Measurements from ENCODE around the gene SERPINA1. TPM values are rescaled to one million over a fixed set of nuclear protein-coding genes. Genes with fewer than 3 reads are reported as not detected.

SERPINA1 gene
- total RNA-seq, 1 donor, result 453 TPM

DNA sequence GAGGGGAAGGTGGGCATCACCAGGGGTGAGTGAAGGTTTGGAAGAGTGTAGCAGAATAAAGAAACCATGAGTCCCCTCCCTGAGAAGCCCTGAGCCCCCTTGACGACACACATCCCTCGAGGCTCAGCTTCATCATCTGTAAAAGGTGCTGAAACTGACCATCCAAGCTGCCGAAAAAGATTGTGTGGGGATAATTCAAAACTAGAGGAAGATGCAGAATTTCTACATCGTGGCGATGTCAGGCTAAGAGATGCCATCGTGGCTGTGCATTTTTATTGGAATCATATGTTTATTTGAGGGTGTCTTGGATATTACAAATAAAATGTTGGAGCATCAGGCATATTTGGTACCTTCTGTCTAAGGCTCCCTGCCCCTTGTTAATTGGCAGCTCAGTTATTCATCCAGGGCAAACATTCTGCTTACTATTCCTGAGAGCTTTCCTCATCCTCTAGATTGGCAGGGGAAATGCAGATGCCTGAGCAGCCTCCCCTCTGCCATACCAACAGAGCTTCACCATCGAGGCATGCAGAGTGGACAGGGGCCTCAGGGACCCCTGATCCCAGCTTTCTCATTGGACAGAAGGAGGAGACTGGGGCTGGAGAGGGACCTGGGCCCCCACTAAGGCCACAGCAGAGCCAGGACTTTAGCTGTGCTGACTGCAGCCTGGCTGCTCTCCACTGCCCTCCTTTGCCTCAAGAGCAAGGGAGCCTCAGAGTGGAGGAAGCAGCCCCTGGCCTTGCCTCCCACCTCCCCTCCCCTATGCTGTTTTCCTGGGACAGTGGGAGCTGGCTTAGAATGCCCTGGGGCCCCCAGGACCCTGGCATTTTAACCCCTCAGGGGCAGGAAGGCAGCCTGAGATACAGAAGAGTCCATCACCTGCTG, 7.0 kb downstream of the SERPINA1 start:
- Histone ChIP-seq H3K27me3 (ENCODE audit: insufficient read depth, low read length) (no peaks in the 10 kb centered on the region), H3K9me3 (ENCODE audit: low read depth, low read length) (no peaks in the 10 kb centered on the region), H3K4me3 (ENCODE audit: low read length) (no peak overlapping the region), H3K4me1 (ENCODE audit: insufficient read depth, low read length) (peaks cover 35% of the 10 kb centered on the region)

GRCh38 chr14:94380225-94381148, 7.9 kb downstream of the SERPINA1 start:
- Histone ChIP-seq H3K4me3 (ENCODE audit: low read length) (no peak overlapping the region), H3K4me1 (ENCODE audit: insufficient read depth, low read length) (peaks cover 26% of the 10 kb centered on the region), H3K27me3 (ENCODE audit: insufficient read depth, low read length) (no peaks in the 10 kb centered on the region), H3K9me3 (ENCODE audit: low read depth, low read length) (no peaks in the 10 kb centered on the region)

GRCh38 chr14:94379291-94380224, 8.8 kb downstream of the SERPINA1 start:
- no peaks in the 10 kb centered on the region for H3K27me3 ChIP-seq (ENCODE audit: insufficient read depth, low read length)
- no peaks in the 10 kb centered on the region for H3K9me3 ChIP-seq (ENCODE audit: low read depth, low read length)
- H3K4me1 ChIP-seq (ENCODE audit: insufficient read depth, low read length), result peaks cover 16% of the 10 kb centered on the region
- no peak overlapping the region for H3K4me3 ChIP-seq (ENCODE audit: low read length)

GRCh38 chr14:94378527-94379290, 9.7 kb downstream of the SERPINA1 start:
- Histone ChIP-seq H3K27me3 (ENCODE audit: insufficient read depth, low read length) (no peaks in the 10 kb centered on the region), H3K4me1 (ENCODE audit: insufficient read depth, low read length) (peaks cover 8% of the 10 kb centered on the region), H3K4me3 (ENCODE audit: low read length) (no peak overlapping the region), H3K9me3 (ENCODE audit: low read depth, low read length) (no peaks in the 10 kb centered on the region)

DNA sequence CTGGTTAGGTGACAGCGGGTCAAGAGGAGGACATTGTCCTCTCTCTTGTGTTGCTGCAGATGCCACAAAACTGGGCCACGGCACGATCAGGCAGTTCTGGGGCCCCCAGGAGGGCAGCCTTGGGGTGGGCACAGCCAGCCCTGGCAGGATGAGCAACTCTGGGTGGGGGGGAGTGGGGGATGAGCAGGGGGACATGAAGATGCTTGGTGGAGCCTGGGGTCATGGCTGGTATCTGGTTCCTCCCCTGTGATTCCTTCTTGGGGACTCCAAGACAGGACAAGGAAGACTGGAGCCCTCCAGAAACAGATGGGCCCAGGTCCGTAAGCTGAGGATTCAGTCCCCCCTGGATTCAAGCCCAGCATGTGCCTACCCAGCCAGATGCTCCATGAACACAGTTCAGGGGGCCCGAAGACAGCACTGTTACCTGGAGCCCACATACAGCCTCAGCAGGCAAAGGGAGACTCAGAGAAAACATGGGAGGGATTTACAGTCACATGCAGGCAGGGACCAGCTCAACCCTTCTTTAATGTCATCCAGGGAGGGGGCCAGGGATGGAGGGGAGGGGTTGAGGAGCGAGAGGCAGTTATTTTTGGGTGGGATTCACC, 10.4 kb downstream of the SERPINA1 start:
- no peaks in the 10 kb centered on the region for H3K27me3 ChIP-seq (ENCODE audit: insufficient read depth, low read length)
- no peak overlapping the region for H3K4me3 ChIP-seq (ENCODE audit: low read length)
- H3K9me3 ChIP-seq (ENCODE audit: low read depth, low read length), result no peaks in the 10 kb centered on the region
- H3K4me1 ChIP-seq (ENCODE audit: insufficient read depth, low read length), result peaks cover 3% of the 10 kb centered on the region

DNA sequence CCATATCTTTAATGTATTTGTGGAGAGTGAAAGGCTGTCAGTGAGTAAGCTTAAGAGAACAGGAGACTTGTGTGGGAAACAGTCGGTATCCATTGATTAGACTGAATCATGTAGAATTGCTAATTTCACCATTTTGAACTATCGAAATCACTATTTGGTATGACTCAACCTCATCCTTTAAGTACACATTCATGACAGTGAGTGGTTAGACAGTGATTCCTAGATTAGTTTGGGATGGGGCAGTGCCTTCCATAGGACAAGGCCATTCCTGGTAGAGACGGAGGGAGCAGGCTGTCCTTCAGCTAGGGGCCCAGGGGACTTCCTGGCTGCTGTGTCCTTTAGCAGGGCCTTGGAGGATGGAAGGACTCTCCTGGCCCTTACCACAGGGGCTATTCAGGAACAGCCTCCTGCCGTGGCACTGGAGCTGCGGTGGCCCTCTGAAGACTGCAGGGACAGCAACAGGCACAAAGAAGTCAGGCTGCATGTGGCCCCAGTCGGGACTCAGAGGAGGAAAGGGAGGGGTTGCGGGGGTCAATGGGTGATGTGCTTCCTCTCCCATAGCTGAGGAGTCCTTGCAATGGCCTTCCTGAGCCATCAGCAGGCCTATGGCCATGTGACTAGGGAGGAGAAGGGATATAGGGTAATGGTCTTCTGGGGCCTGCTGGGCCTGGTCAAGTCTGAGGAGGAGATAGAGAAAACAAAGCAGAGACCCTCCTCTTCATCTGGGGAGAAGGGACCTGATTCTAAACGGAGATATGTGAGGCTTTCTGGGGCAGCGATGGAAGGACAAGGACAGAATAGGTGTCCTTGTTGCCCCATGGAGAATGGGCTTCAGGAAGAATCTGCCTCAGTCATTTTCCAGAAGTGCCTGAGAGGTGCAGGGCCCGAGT, 11.2 kb downstream of the SERPINA1 start:
- Histone ChIP-seq H3K4me3 (ENCODE audit: low read length) (no peak overlapping the region), H3K4me1 (ENCODE audit: insufficient read depth, low read length) (no peaks in the 10 kb centered on the region), H3K9me3 (ENCODE audit: low read depth, low read length) (no peaks in the 10 kb centered on the region), H3K27me3 (ENCODE audit: insufficient read depth, low read length) (no peaks in the 10 kb centered on the region)

DNA sequence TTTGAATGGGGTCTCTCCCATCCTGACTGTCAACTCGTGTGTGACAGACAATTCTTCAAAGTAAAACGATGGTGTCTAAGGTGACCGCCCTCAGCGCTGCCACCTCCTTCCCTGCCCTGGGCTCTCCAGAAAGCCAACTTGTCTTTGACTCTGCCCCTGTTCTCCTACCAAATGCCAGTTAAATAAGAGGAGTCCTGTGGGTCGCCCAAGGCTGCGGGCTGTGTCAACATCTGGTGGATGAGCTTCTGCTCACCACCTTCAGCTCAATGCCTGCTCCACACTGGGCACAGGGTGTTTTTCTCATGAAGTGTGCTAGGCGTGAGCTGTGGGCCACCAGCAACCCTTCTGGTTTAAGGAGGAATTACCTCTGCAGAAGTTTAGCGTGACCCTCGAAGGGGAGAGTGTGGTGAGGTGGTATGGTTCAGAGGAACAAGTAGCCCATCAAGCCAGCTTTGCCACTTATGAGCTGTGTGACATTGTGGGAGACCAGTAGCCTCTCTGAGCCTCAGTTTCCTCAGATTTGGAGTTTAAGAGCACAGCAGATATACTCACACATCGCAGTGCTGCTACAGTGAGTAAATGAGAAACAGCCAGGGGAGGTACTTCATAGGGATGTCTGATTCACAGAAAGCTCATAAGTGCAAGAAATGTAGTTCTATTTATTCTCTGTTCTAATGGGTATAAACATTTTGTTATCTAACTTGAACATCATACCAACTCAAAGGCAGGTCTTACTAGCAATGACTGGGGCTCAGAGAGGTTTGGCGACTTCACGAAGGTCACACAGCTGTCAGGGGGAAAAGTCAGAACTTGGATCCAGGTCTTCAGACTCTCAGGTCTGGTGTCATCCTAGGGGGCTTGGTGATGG, 12.1 kb downstream of the SERPINA1 start:
- no peaks in the 10 kb centered on the region for H3K9me3 ChIP-seq (ENCODE audit: low read depth, low read length)
- H3K4me1 ChIP-seq (ENCODE audit: insufficient read depth, low read length), result no peaks in the 10 kb centered on the region
- H3K27me3 ChIP-seq (ENCODE audit: insufficient read depth, low read length), result no peaks in the 10 kb centered on the region
- no peak overlapping the region for H3K4me3 ChIP-seq (ENCODE audit: low read length)

DNA sequence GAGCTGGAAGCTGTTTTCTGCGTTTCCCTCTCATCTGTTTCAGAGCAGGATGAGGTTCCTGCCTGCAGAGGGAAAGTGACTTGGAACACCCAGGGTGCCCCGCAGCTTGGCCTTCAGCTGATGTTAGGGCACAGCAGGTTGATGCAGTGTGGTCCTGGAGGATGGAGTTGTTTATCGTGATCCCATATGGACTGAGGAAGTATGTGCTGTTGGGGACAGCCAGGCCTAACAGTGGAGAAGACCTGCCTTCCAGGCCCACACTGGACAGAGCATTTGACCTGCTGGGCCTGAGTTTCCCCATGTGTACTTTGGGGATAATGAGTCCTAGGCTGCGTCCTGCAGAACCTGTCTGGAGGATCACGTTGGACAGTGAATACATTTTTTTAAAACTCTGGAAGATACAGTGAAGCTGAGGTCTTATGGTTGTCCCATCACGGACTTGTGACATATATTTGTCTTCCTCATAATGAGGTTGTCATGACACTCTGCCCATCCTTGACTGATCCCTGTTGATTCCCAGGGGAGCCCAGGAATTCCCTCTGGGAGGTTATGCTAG, 12.8 kb downstream of the SERPINA1 start:
- Histone ChIP-seq H3K9me3 (ENCODE audit: low read depth, low read length) (no peaks in the 10 kb centered on the region), H3K4me3 (ENCODE audit: low read length) (no peak overlapping the region), H3K27me3 (ENCODE audit: insufficient read depth, low read length) (no peaks in the 10 kb centered on the region), H3K4me1 (ENCODE audit: insufficient read depth, low read length) (no peaks in the 10 kb centered on the region)

DNA sequence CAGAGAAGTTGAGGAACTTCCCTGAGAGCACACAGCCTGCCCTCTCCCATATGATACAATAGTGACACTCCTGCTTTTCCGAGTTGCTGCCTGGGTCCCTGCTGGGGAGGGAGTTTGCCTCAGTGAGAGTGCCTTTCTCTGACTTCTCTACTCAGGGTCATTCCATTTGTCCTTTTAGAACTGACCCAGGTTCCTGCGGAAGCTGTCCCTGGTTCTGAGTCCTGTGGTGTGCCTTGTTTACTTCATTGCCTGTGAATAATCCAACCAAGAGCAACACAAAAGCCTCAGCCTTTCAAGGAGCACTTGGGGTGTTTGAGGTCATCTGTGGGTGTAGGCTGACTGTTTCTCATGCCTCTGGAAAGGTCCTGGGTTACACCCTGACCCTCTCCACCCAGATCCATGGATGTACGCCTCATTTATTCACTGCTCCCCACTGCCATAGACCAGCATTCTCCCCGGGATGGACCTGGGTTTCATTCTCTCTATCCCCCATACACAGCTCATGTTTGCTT, 13.6 kb downstream of the SERPINA1 start:
- Histone ChIP-seq H3K27me3 (ENCODE audit: insufficient read depth, low read length) (no peaks in the 10 kb centered on the region), H3K4me1 (ENCODE audit: insufficient read depth, low read length) (no peaks in the 10 kb centered on the region), H3K9me3 (ENCODE audit: low read depth, low read length) (no peaks in the 10 kb centered on the region), H3K4me3 (ENCODE audit: low read length) (no peak overlapping the region)

- Histone ChIP-seq H3K9me3 (ENCODE audit: low read depth, low read length) (no peaks in the 10 kb centered on the region), H3K27me3 (ENCODE audit: insufficient read depth, low read length) (no peaks in the 10 kb centered on the region), H3K4me1 (ENCODE audit: insufficient read depth, low read length) (no peaks in the 10 kb centered on the region), H3K4me3 (ENCODE audit: low read length) (no peak overlapping the region)
Measured at GRCh38 chr14:94374116-94374515, 14.3 kb downstream of the SERPINA1 start.

- no peaks in the 10 kb centered on the region for H3K9me3 ChIP-seq (ENCODE audit: low read depth, low read length)
- H3K4me3 ChIP-seq (ENCODE audit: low read length), result no peak overlapping the region
- H3K4me1 ChIP-seq (ENCODE audit: insufficient read depth, low read length), result no peaks in the 10 kb centered on the region
- H3K27me3 ChIP-seq (ENCODE audit: insufficient read depth, low read length), result no peaks in the 10 kb centered on the region
Measured at GRCh38 chr14:94373708-94374107, 14.7 kb downstream of the SERPINA1 start.

Measured in mononuclear cell (primary cell).